IMR-90 (cell line): ENCODE data around the gene IL1B. TPM values are rescaled to one million over a fixed set of nuclear protein-coding genes. Genes with fewer than 3 reads are reported as not detected.

Experiments
- ATAC-seq: fragments of 200-7000 bp; cut with Tn5 transposase; 2 replicates; pipeline ENCODE4 v1.9.1; 2020; ENCODE audit warnings: low read depth, mild to moderate bottlenecking, moderate library complexity
- BruUV-seq: library from RNA; stranded (reverse); fragments of 400-500 nt; replicated peaks from 2 replicates; lab custom pipeline; 2021; lab: Mats Ljungman, UMichigan
- CTCF ChIA-PET: fragments of 300-600 bp; formaldehyde crosslinking; extraction: SDS; loops from one replicate; lab custom pipeline; 2021; ENCODE audit warnings: antibody characterized with exemption; lab: Yijun Ruan, JAX
- POLR2A ChIA-PET: fragments of 300-600 bp; sonication (Branson Sonifier 250); formaldehyde crosslinking; loops from one replicate; lab custom pipeline; 2022; ENCODE audit warnings: antibody characterized with exemption; ENCODE audit not compliant: unreplicated experiment; lab: Charles Lee
- DNase-seq: peaks from one replicate; pipeline ENCODE4 v3.0.0; 2013
- H2AFZ ChIP-seq: replicated peaks from 2 replicates; pipeline ENCODE3; 2013; ENCODE audit warnings: low read length, mild to moderate bottlenecking; ENCODE audit not compliant: poor library complexity
- H2AK5ac ChIP-seq: 2 replicates; pipeline ENCODE4 v1.6.1; 2013; ENCODE audit warnings: low read depth, low read length, inconsistent platforms
- H2AK9ac ChIP-seq: replicated peaks from 2 replicates; pipeline ENCODE3; 2013; ENCODE audit warnings: mild to moderate bottlenecking, low read depth, low read length, moderate library complexity; ENCODE audit not compliant: poor library complexity
- H2BK120ac ChIP-seq: 2 replicates; pipeline ENCODE4 v1.6.1; 2013; ENCODE audit warnings: low read depth, low read length, inconsistent platforms
- H2BK15ac ChIP-seq: 3 replicates; pipeline ENCODE4 v1.6.1; 2013; ENCODE audit warnings: low read depth, low read length, inconsistent platforms
- H2BK20ac ChIP-seq: 2 replicates; pipeline ENCODE4 v1.6.1; 2013; ENCODE audit warnings: low read depth, mild to moderate bottlenecking, inconsistent platforms, low read length, moderate library complexity
- H2BK5ac ChIP-seq: 2 replicates; pipeline ENCODE4 v1.6.1; 2013; ENCODE audit warnings: mild to moderate bottlenecking, low read depth, low read length, inconsistent platforms; ENCODE audit not compliant: poor library complexity, severe bottlenecking
- H3K14ac ChIP-seq: replicated peaks from 2 replicates; pipeline ENCODE4 v1.6.1; 2013; ENCODE audit warnings: low read depth, low read length, inconsistent platforms
- H3K18ac ChIP-seq: 2 replicates; pipeline ENCODE4 v1.6.1; 2013; ENCODE audit warnings: low read depth, low read length, control low read depth
- H3K23ac ChIP-seq: 2 replicates; pipeline ENCODE4 v1.6.1; 2013; ENCODE audit warnings: low read depth, low read length, inconsistent platforms
- H3K27ac ChIP-seq: 2 replicates; pipeline ENCODE4 v1.5.1; 2013; ENCODE audit warnings: mild to moderate bottlenecking, control low read depth, low read length; ENCODE audit not compliant: insufficient read depth
- H3K27me3 ChIP-seq: 2 replicates; pipeline ENCODE4 v1.6.1; 2013; ENCODE audit warnings: low read length; ENCODE audit not compliant: control insufficient read depth, insufficient read depth
- H3K36me3 ChIP-seq: 2 replicates; pipeline ENCODE4 v1.6.1; 2013; ENCODE audit warnings: low read length, mixed read lengths; ENCODE audit not compliant: control insufficient read depth, insufficient read depth
- H3K4ac ChIP-seq: 2 replicates; pipeline ENCODE4 v1.6.1; 2013; ENCODE audit warnings: low read depth, low read length, inconsistent platforms
- H3K4me1 ChIP-seq: 2 replicates; pipeline ENCODE4 v1.6.1; 2013; ENCODE audit warnings: low read length, mixed read lengths; ENCODE audit not compliant: control insufficient read depth, insufficient read depth
- H3K4me2 ChIP-seq: 2 replicates; pipeline ENCODE4 v1.6.1; 2013; ENCODE audit warnings: low read depth, mild to moderate bottlenecking, control low read depth, low read length, moderate library complexity
- H3K4me3 ChIP-seq: 2 replicates; pipeline ENCODE4 v1.5.1; 2013; ENCODE audit warnings: low read depth, mild to moderate bottlenecking, control low read depth, low read length, moderate library complexity; ENCODE audit not compliant: insufficient read depth
- H3K56ac ChIP-seq: 2 replicates; pipeline ENCODE4 v1.6.1; 2013; ENCODE audit warnings: low read length, inconsistent platforms; ENCODE audit not compliant: insufficient read depth; ENCODE audit errors: extremely low read depth
- H3K79me1 ChIP-seq, 2 experiments: 2 replicates each; pipeline ENCODE4 v1.6.1; 2013; ENCODE audit warnings: low read length in 2 of 2, inconsistent platforms in 1 of 2, low read depth in 1 of 2
- H3K9ac ChIP-seq: 2 replicates; pipeline ENCODE4 v1.6.1; 2013; ENCODE audit warnings: low read depth, low read length, control low read depth
- H3K9me1 ChIP-seq: 2 replicates; pipeline ENCODE4 v1.6.1; 2013; ENCODE audit warnings: low read length, inconsistent platforms; ENCODE audit not compliant: insufficient read depth
- H3K9me3 ChIP-seq: 2 replicates; pipeline ENCODE4 v1.6.1; 2013; ENCODE audit warnings: low read length; ENCODE audit not compliant: control insufficient read depth, insufficient read depth
- H4K20me1 ChIP-seq: 2 replicates; pipeline ENCODE4 v1.6.1; 2013; ENCODE audit warnings: low read length, inconsistent platforms; ENCODE audit not compliant: insufficient read depth
- H4K5ac ChIP-seq: 2 replicates; pipeline ENCODE4 v1.6.1; 2013; ENCODE audit warnings: mild to moderate bottlenecking, low read depth, low read length, control low read depth
- H4K8ac ChIP-seq, 2 experiments: 2 replicates each; pipeline ENCODE4 v1.6.1; 2013; ENCODE audit warnings: low read depth in 2 of 2, low read length in 2 of 2, control low read depth in 1 of 2, inconsistent platforms in 1 of 2
- H4K91ac ChIP-seq: 2 replicates; pipeline ENCODE4 v1.6.1; 2013; ENCODE audit warnings: low read depth, low read length, inconsistent platforms; ENCODE audit not compliant: insufficient read depth
- CHD1 ChIP-seq: IDR thresholded peaks from 2 replicates; pipeline ENCODE4 v1.6.1; 2012; ENCODE audit warnings: low read depth, low read length, improper control_type of control experiment
- FOS ChIP-seq: fragments of 150-350 bp; IDR thresholded peaks from 2 replicates; pipeline ENCODE4 v1.6.1; 2016; ENCODE audit warnings: low read depth, low read length
- MAZ ChIP-seq: IDR thresholded peaks from 2 replicates; pipeline ENCODE4 v1.6.1; 2012; ENCODE audit warnings: low read depth, mild to moderate bottlenecking, low read length, improper control_type of control experiment, moderate library complexity, borderline replicate concordance
- NFE2L2 ChIP-seq: fragments of 150-350 bp; IDR thresholded peaks from 2 replicates; pipeline ENCODE4 v1.6.1; 2016; ENCODE audit warnings: low read depth, mild to moderate bottlenecking, low read length
- RAD21 ChIP-seq: IDR thresholded peaks from 2 replicates; pipeline ENCODE4 v1.6.1; 2012; ENCODE audit warnings: low read length, improper control_type of control experiment
- RCOR1 ChIP-seq: IDR thresholded peaks from 2 replicates; pipeline ENCODE4 v1.6.1; 2012; ENCODE audit warnings: mild to moderate bottlenecking, low read length, improper control_type of control experiment; ENCODE audit not compliant: insufficient replicate concordance
- RFX5 ChIP-seq: IDR thresholded peaks from 2 replicates; pipeline ENCODE4 v1.8.0; 2012; ENCODE audit warnings: low read depth, mild to moderate bottlenecking, low read length, moderate library complexity
- SMC3 ChIP-seq: fragments of 150-350 bp; IDR thresholded peaks from 2 replicates; pipeline ENCODE4 v1.6.1; 2016; ENCODE audit warnings: low read depth, mild to moderate bottlenecking, antibody characterized with exemption, low read length, moderate library complexity
- WGBS, 2 experiments: methylation state at CpG; one replicate each; pipeline versions ENCODE4 v1.1.5 to v1.1.7; 2013; ENCODE audit warnings: missing lambda C conversion rate in 2 of 2; ENCODE audit not compliant: insufficient read length in 1 of 2; ENCODE audit errors: extremely low coverage in 2 of 2; 5-methylcytosine and 5-hydroxymethylcytosine counted together
- dilution Hi-C: fragments of 300-500 bp; cut with HindIII; formaldehyde crosslinking; loops from one replicate; pipeline ENCODE4 v1.14.3; 2018; ENCODE audit warnings: low sequenced_read_pairs; ENCODE audit not compliant: unreplicated experiment
- in situ Hi-C: fragments of 300-500 bp; cut with MboI; formaldehyde crosslinking; loops from 3 replicates; pipeline ENCODE4 v1.14.3; 2019; ENCODE audit warnings: low sequenced_read_pairs, inconsistent platforms, mixed read lengths
- intact Hi-C: fragments of 100-400 bp; cut with micrococcal nuclease; formaldehyde crosslinking; loops from 2 replicates; pipeline ENCODE4 v1.10.0; 2022
- polyA plus RNA-seq, 3 experiments: library from polyadenylated mRNA; depleted of rRNA; stranded (reverse); fragments of >200 nt; gene quantifications; 2 replicates each; pipeline ENCODE4 v1.2.3, GENCODE V29; 2012; ENCODE audit warnings: low replicate concordance in 1 of 3
- total RNA-seq: library from RNA; depleted of rRNA; stranded (reverse); fragments of >200 nt; gene quantifications from 2 replicates; pipeline ENCODE4 v1.2.3, GENCODE V29; 2012

The IL1B gene
- total and polyA plus RNA-seq, 2 of the 4 experiments (the other 2 are of a cell fraction): 3.0 to 4.4 TPM

GRCh38 chr2:112825706-112826105, 10.9 kb downstream of the IL1B start:
- no peak overlapping the region for H3K27ac ChIP-seq
- no peak overlapping the region for H3K4me3 ChIP-seq
- H4K91ac ChIP-seq: no peak overlapping the region
- no peak overlapping the region for H2BK5ac ChIP-seq
- H3K36me3 ChIP-seq: no peaks in the 10 kb centered on the region
- no peak overlapping the region for H3K56ac ChIP-seq
- no peak overlapping the region for H3K14ac ChIP-seq
- WGBS, 2 experiments: no CpG with 5 or more reads among the region's 2 CpGs
- H3K9me3 ChIP-seq: 0 out of 2 replicates have a peak, but pooled peaks cover 1% of the 10 kb centered on the region
- ATAC-seq (no peak), DNase-seq (peak; percentile 33)
- no peak overlapping the region for H2BK20ac ChIP-seq
- no peak overlapping the region for H2BK15ac ChIP-seq
- H3K79me1 ChIP-seq: no peaks in the 10 kb centered on the region
- no peak overlapping the region for H3K4ac ChIP-seq
- no peaks in the 10 kb centered on the region; the same call in none of the 2 replicates for H3K9me1 ChIP-seq
- no peak overlapping the region for H2AK9ac ChIP-seq
- no peak overlapping the region for H3K18ac ChIP-seq
- H3K23ac ChIP-seq: no peak overlapping the region
- no peaks in the 10 kb centered on the region for H4K20me1 ChIP-seq
- POLR2A ChIA-PET: interaction anchor here (0.6 kb wide), 1 partner anchor 22 kb away, joined by 3 read pairs; no protein-coding TSS in a partner anchor
- H2BK120ac ChIP-seq: no peak overlapping the region
- no peak overlapping the region for H3K4me2 ChIP-seq
- no peak overlapping the region for H2AFZ ChIP-seq
- dilution Hi-C loops (no loop called here), in situ Hi-C loops (no loop called here), intact Hi-C loops (no loop called here)
- CTCF ChIA-PET: no interaction called here
- peaks cover 7% of the 10 kb centered on the region for H3K4me1 ChIP-seq
- no peaks in the 10 kb centered on the region for H3K27me3 ChIP-seq
- H4K8ac ChIP-seq: no peak overlapping the region
- no peak overlapping the region for H2AK5ac ChIP-seq
- no peak overlapping the region for H4K5ac ChIP-seq
- no TSS peak for BruUV-seq
- no peak for TF ChIP-seq MAZ
- TF ChIP-seq SMC3: no peak
- TF ChIP-seq CHD1: no peak
- TF ChIP-seq NFE2L2: no peak
- TF ChIP-seq RFX5: no peak
- no peak for TF ChIP-seq FOS
- no peak for TF ChIP-seq RCOR1
- TF ChIP-seq RAD21: no peak
- H3K9ac ChIP-seq: no peak overlapping the region
